Panc1 (cell line): ENCODE measurements around the gene MAP4K2. TPM values are rescaled to one million over a fixed set of nuclear protein-coding genes. Genes with fewer than 3 reads are reported as not detected.

Experiments
- ATAC-seq: fragments of 200-7000 bp; cut with Tn5 transposase; 2 replicates; pipeline ENCODE4 v1.9.1; 2020; ENCODE audit warnings: mild to moderate bottlenecking, moderate library complexity
- BruUV-seq: library from RNA; stranded (reverse); fragments of 400-500 nt; replicated peaks from 2 replicates; lab custom pipeline; 2021; lab: Mats Ljungman, UMichigan
- CTCF ChIA-PET: fragments of 300-600 bp; sonication (Branson Sonifier 250); formaldehyde crosslinking; loops from one replicate; lab custom pipeline; 2022; ENCODE audit warnings: antibody characterized with exemption; lab: Charles Lee
- POLR2A ChIA-PET: fragments of 300-600 bp; sonication (Branson Sonifier 250); formaldehyde crosslinking; loops from one replicate; lab custom pipeline; 2022; ENCODE audit warnings: antibody characterized with exemption; lab: Charles Lee
- DNase-seq: peaks from one replicate; pipeline ENCODE4 v3.0.0-alpha.2; 2010; ENCODE audit warnings: low read depth, low spot score
- H3K27ac ChIP-seq: 2 replicates; pipeline ENCODE4 v1.5.1; 2011; ENCODE audit warnings: mild to moderate bottlenecking, low read length, inconsistent platforms
- H3K27me3 ChIP-seq: fragments of 200-500 bp; sonication (Bioruptor generic); 2 replicates; pipeline ENCODE4 v1.6.0; 2014; ENCODE audit warnings: low read length, inconsistent platforms; ENCODE audit not compliant: control insufficient read depth, insufficient read depth
- H3K36me3 ChIP-seq: fragments of 200-500 bp; sonication (Bioruptor generic); 2 replicates; pipeline ENCODE4 v1.5.1; 2014; ENCODE audit warnings: inconsistent platforms, mild to moderate bottlenecking, low read length, moderate library complexity; ENCODE audit not compliant: control insufficient read depth, insufficient read depth
- H3K4me1 ChIP-seq: 2 replicates; pipeline ENCODE4 v1.5.1; 2011; ENCODE audit warnings: inconsistent platforms, mild to moderate bottlenecking, low read length, moderate library complexity; ENCODE audit not compliant: control insufficient read depth, insufficient read depth
- H3K4me3 ChIP-seq, 2 experiments: 2 replicates each; pipeline ENCODE4 v1.5.1; 2011 to 2012; ENCODE audit warnings: low read depth in 2 of 2, low read length in 2 of 2, mild to moderate bottlenecking in 2 of 2, inconsistent platforms in 1 of 2, moderate library complexity in 1 of 2
- H3K9me3 ChIP-seq: fragments of 200-500 bp; sonication (Bioruptor generic); 2 replicates; pipeline ENCODE4 v1.5.1; 2014; ENCODE audit warnings: low read depth, mild to moderate bottlenecking, inconsistent platforms, low read length, moderate library complexity; ENCODE audit not compliant: control insufficient read depth, insufficient read depth
- CTCF ChIP-seq: fragments of 450-650 bp; IDR thresholded peaks from 2 replicates; pipeline ENCODE4 v1.5.1; 2017; ENCODE audit warnings: mild to moderate bottlenecking
- POLR2AphosphoS5 ChIP-seq: IDR thresholded peaks from 2 replicates; pipeline ENCODE4 v1.6.1; 2012; ENCODE audit warnings: mild to moderate bottlenecking, low read depth, low read length, moderate library complexity
- REST ChIP-seq, 2 experiments: IDR thresholded peaks; 2 replicates each; pipeline ENCODE4 v1.6.1; 2011 to 2012; ENCODE audit warnings: low read depth in 2 of 2, control low read depth in 1 of 2, low read length in 1 of 2, mild to moderate bottlenecking in 1 of 2, moderate library complexity in 1 of 2; ENCODE audit not compliant: insufficient read depth in 1 of 2
- SIN3A ChIP-seq: IDR thresholded peaks from 2 replicates; pipeline ENCODE4 v1.6.1; 2012; ENCODE audit warnings: low read depth, mild to moderate bottlenecking, low read length, moderate library complexity, borderline replicate concordance; ENCODE audit not compliant: insufficient read depth
- TCF7L2 ChIP-seq: IDR thresholded peaks from 2 replicates; pipeline ENCODE4 v1.6.1; 2011; ENCODE audit warnings: mild to moderate bottlenecking, low read depth, low read length, inconsistent platforms
- in situ Hi-C: cut with HindIII; loops from 2 replicates; pipeline ENCODE4 v1.10.0; 2016; ENCODE audit warnings: low sequenced_read_pairs, low pct_unique_long_range_greater_than_20kb
- intact Hi-C: fragments of 100-400 bp; cut with micrococcal nuclease; formaldehyde crosslinking; loops from one replicate; pipeline ENCODE4 v1.10.0; 2022; ENCODE audit not compliant: unreplicated experiment
- total RNA-seq: library from RNA; stranded (reverse); gene quantifications from one replicate; pipeline ENCODE4 v1.2.1, GENCODE V29; 2021; ENCODE audit not compliant: unreplicated experiment

Gene MAP4K2
- total RNA-seq, 1 experiment from 2014 or later: 46.4 TPM

GRCh38 chr11:64839887-64840782, 37.1 kb upstream of the MAP4K2 start:
- in situ Hi-C loops (no loop called here), intact Hi-C loops (loop anchor here (10.0 kb wide), 2 partner anchors 185 to 275 kb away; partner anchors contain the start of genes SNX15, TM7SF2 and ZNHIT2)
- DNase-seq (no peak), ATAC-seq (no peak)
- ChIA-PET CTCF (interaction anchor here (0.7 kb wide), 1 partner anchor 404 kb away, joined by 3 read pairs; no protein-coding TSS in a partner anchor), POLR2A (interaction anchor here (0.6 kb wide), 1 partner anchor 1058 kb away, joined by 7 read pairs; no protein-coding TSS in a partner anchor)
- Histone ChIP-seq H3K4me3 (no peak overlapping the region), H3K36me3 (no peaks in the 10 kb centered on the region; the same call in 1 of the 2 replicates), H3K4me1 (peaks cover 32% of the 10 kb centered on the region), H3K9me3 (no peaks in the 10 kb centered on the region), H3K27me3 (no peaks in the 10 kb centered on the region), H3K27ac (no peak overlapping the region)
- TF ChIP-seq POLR2AphosphoS5 (no peak), TCF7L2 (no peak), SIN3A (no peak), REST (IDR thresholded peaks at IDR 0.05; ENCODE audit: insufficient read depth in 1 of 2, low read depth in 2 of 2, low read length in 1 of 2) (no peak)
- BruUV-seq: no TSS peak

GRCh38 chr11:64839335-64839734, 36.3 kb upstream of the MAP4K2 start:
- TF ChIP-seq REST (IDR thresholded peaks at IDR 0.05; ENCODE audit: insufficient read depth in 1 of 2, low read depth in 2 of 2, low read length in 1 of 2) (no peak), SIN3A (no peak), POLR2AphosphoS5 (no peak), CTCF (no peak), TCF7L2 (no peak)
- no peak for ATAC-seq
- BruUV-seq: no TSS peak
- no peaks in the 10 kb centered on the region; the same call in 1 of the 2 replicates for H3K36me3 ChIP-seq
- DNase-seq: no peak
- no peaks in the 10 kb centered on the region for H3K27me3 ChIP-seq
- intact Hi-C loops: no loop called here
- CTCF ChIA-PET: no interaction called here
- in situ Hi-C loops: no loop called here
- POLR2A ChIA-PET: interaction anchor here (0.6 kb wide), 1 partner anchor 1059 kb away, joined by 7 read pairs; no protein-coding TSS in a partner anchor
- H3K4me1 ChIP-seq: peaks cover 37% of the 10 kb centered on the region
- H3K27ac ChIP-seq: no peak overlapping the region
- H3K9me3 ChIP-seq: no peaks in the 10 kb centered on the region
- H3K4me3 ChIP-seq: no peak overlapping the region
